HL-60 (cell line): ENCODE results near the gene SUPV3L1.

Experiments used
- DNase-seq, 2 experiments: peaks; one replicate each; pipeline ENCODE4 v3.0.0-alpha.2; 2010 to 2020; ENCODE audit warnings: low read depth in 1 of 2, low spot score in 1 of 2
- H3K27ac ChIP-seq: fragments of 250-450 bp; sonication (Bioruptor Pico); replicated peaks from 2 replicates; pipeline ENCODE4 v1.5.1; 2020; ENCODE audit warnings: mild to moderate bottlenecking, moderate library complexity
- H3K27me3 ChIP-seq: fragments of 250-450 bp; sonication (Bioruptor Pico); 2 replicates; pipeline ENCODE4 v1.5.1; 2021; ENCODE audit warnings: mild to moderate bottlenecking, moderate library complexity; ENCODE audit not compliant: insufficient read depth, poor library complexity, severe bottlenecking
- H3K4me3 ChIP-seq: replicated peaks from 2 replicates; pipeline ENCODE4 v1.5.1; 2011; ENCODE audit warnings: mild to moderate bottlenecking, control low read depth, low read length; ENCODE audit not compliant: insufficient read depth
- GABPA ChIP-seq: IDR thresholded peaks from 2 replicates; pipeline ENCODE4 v1.6.1; 2012; ENCODE audit warnings: low read depth
- POLR2AphosphoS5 ChIP-seq: IDR thresholded peaks from 2 replicates; pipeline ENCODE4 v1.6.1; 2012; ENCODE audit warnings: low read depth
- SPI1 ChIP-seq: IDR thresholded peaks from 2 replicates; pipeline ENCODE4 v1.6.1; 2012; ENCODE audit warnings: low read depth, mild to moderate bottlenecking, borderline replicate concordance
- TF ChIP-seq, protein P1 (sequence below): IDR thresholded peaks from 2 replicates; pipeline ENCODE4 v1.6.1; 2012; ENCODE audit warnings: low read depth; ENCODE audit not compliant: insufficient replicate concordance
- TF ChIP-seq, protein P2 (sequence below): IDR thresholded peaks from one replicate; pipeline ENCODE4 v1.5.1; 2011; ENCODE audit warnings: low read length, control low read depth, inconsistent platforms; ENCODE audit not compliant: insufficient read depth

The SUPV3L1 gene

DNA sequence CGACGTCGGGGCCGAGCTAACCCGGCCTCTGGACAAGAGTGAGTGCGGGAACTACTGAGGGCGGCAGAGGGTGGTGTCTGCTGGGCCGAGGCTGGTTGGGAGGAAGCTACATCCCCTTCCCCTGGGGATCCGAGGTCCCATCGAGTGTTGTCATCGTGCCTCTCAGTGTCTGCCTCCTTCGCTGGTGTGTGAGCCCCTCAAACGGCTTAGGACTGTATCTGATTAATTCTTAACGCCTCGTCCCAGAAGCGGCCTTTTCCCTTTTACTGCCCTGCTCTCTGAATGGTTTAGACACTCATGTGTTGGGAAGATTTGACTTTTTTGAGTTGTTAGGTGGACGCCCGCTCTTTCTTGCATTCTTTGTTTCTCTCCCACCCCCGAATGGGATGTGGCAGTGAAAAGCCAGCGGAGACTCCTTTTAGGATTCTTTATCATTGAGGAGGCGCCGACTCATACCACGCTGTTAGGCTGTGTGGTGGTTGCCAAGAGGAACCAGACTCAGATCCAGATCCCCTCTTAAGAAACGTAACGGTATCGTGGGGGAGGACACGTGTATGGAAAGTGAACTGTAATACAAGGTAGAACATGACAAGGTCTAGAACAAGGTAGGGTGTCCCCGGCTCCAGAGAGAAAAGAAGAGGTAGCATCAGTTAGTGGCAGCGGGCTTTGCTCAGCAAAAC, 631 bp downstream of the SUPV3L1 start:
- peak; percentile 38 to 66 for DNase-seq
- H3K27ac ChIP-seq, result peak overlapping the region; percentile 99
- TF ChIP-seq, protein P1, sequence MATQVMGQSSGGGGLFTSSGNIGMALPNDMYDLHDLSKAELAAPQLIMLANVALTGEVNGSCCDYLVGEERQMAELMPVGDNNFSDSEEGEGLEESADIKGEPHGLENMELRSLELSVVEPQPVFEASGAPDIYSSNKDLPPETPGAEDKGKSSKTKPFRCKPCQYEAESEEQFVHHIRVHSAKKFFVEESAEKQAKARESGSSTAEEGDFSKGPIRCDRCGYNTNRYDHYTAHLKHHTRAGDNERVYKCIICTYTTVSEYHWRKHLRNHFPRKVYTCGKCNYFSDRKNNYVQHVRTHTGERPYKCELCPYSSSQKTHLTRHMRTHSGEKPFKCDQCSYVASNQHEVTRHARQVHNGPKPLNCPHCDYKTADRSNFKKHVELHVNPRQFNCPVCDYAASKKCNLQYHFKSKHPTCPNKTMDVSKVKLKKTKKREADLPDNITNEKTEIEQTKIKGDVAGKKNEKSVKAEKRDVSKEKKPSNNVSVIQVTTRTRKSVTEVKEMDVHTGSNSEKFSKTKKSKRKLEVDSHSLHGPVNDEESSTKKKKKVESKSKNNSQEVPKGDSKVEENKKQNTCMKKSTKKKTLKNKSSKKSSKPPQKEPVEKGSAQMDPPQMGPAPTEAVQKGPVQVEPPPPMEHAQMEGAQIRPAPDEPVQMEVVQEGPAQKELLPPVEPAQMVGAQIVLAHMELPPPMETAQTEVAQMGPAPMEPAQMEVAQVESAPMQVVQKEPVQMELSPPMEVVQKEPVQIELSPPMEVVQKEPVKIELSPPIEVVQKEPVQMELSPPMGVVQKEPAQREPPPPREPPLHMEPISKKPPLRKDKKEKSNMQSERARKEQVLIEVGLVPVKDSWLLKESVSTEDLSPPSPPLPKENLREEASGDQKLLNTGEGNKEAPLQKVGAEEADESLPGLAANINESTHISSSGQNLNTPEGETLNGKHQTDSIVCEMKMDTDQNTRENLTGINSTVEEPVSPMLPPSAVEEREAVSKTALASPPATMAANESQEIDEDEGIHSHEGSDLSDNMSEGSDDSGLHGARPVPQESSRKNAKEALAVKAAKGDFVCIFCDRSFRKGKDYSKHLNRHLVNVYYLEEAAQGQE, result no peak
- TF ChIP-seq, protein P2, sequence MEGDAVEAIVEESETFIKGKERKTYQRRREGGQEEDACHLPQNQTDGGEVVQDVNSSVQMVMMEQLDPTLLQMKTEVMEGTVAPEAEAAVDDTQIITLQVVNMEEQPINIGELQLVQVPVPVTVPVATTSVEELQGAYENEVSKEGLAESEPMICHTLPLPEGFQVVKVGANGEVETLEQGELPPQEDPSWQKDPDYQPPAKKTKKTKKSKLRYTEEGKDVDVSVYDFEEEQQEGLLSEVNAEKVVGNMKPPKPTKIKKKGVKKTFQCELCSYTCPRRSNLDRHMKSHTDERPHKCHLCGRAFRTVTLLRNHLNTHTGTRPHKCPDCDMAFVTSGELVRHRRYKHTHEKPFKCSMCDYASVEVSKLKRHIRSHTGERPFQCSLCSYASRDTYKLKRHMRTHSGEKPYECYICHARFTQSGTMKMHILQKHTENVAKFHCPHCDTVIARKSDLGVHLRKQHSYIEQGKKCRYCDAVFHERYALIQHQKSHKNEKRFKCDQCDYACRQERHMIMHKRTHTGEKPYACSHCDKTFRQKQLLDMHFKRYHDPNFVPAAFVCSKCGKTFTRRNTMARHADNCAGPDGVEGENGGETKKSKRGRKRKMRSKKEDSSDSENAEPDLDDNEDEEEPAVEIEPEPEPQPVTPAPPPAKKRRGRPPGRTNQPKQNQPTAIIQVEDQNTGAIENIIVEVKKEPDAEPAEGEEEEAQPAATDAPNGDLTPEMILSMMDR, result no peak
- TF ChIP-seq SPI1, result no peak
- no peak for TF ChIP-seq POLR2AphosphoS5
- no peak for TF ChIP-seq GABPA

DNA sequence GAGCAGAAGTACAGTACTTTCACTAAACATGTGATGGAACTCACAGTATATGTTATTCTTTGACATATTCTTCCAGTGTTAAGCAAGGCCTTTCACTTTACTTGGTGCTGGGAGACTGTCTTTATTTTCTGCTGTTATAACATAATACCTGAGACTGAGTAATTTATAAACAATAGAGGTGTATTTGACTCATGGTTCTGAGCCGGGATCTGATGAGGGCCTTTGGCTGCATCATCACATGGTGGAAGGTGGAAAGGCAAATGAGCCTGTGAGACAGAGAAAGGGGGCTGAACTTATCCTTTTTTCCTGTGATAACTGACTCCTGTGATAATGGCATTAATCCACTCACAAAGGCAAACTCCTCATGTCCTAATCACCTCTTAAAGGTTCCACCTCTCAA, 1.4 kb downstream of the SUPV3L1 start:
- TF ChIP-seq, protein P1, result no peak
- TF ChIP-seq, protein P2, result no peak
- no peak for TF ChIP-seq POLR2AphosphoS5
- TF ChIP-seq GABPA, result no peak
- TF ChIP-seq SPI1, result no peak
- Histone ChIP-seq H3K27ac (peak overlapping the region; percentile 99), H3K27me3 (no peaks in the 10 kb centered on the region), H3K4me3 (peak overlapping the region; percentile 76)
- DNase-seq, result no peak

More for the DNA sequence above, 631 bp downstream of the SUPV3L1 start:
- H3K27me3 ChIP-seq, result no peaks in the 10 kb centered on the region
- peak overlapping the region; percentile 76 for H3K4me3 ChIP-seq

DNA sequence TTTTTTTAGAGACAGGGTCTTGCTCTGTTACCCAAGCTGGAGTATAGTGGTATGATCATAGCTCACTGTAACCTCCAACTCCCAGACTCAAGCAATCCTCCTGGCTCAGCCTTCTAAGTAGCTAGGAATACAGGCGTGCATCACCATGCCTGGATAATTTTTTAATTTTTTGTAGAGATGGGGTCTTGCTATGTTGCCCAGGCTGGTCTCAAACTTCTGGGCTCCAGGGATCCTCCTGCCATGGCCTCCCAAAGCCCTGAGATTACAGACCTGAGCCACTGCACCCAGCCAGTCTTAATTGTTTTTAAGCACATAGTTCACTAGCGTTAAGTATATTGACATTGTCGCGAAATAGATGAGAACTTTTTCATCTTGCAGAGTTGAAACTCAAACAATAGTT, 2.0 kb downstream of the SUPV3L1 start:
- TF ChIP-seq, protein P1, result no peak
- no peak for TF ChIP-seq SPI1
- TF ChIP-seq, protein P2, result no peak
- no peak for TF ChIP-seq GABPA
- TF ChIP-seq POLR2AphosphoS5, result no peak
- Histone ChIP-seq H3K27ac (no peak overlapping the region), H3K27me3 (no peaks in the 10 kb centered on the region), H3K4me3 (no peak overlapping the region)
- no peak for DNase-seq
